AG04450 (cell line): ENCODE results near the gene EXOC6. TPM values are rescaled to one million over a fixed set of nuclear protein-coding genes. Genes with fewer than 3 reads are reported as not detected.
A peak's percentile ranks its signal among the peaks of the same experiment; 100 is the strongest.

Source experiments
- CTCF ChIA-PET: fragments of 300-600, 350-600 bp; formaldehyde crosslinking; extraction: SDS; loops from one replicate; lab custom pipeline; 2022; ENCODE audit warnings: antibody characterized with exemption, inconsistent platforms; lab: Charles Lee
- POLR2A ChIA-PET: fragments of 350-600 bp; formaldehyde crosslinking; extraction: SDS; loops from one replicate; lab custom pipeline; 2021; ENCODE audit warnings: antibody characterized with exemption, inconsistent platforms; lab: Yijun Ruan, JAX
- DNase-seq: peaks from one replicate; pipeline ENCODE4 v3.0.0-alpha.2; 2011; ENCODE audit warnings: low read depth, low spot score
- H3K27ac ChIP-seq: one replicate; pipeline ENCODE4 v1.5.1; 2012; ENCODE audit warnings: low read depth, low read length, control low read depth
- H3K27me3 ChIP-seq: one replicate; pipeline ENCODE4 v1.6.0; 2012; ENCODE audit warnings: low read length; ENCODE audit not compliant: control insufficient read depth, insufficient read depth
- H3K4me3 ChIP-seq: 2 replicates; pipeline ENCODE4 v1.5.1; 2011; ENCODE audit warnings: mild to moderate bottlenecking, low read depth, low read length, control low read depth
- H3K9me3 ChIP-seq: 2 replicates; pipeline ENCODE4 v1.5.1; 2012; ENCODE audit warnings: low read length; ENCODE audit not compliant: control insufficient read depth, insufficient read depth
- polyA plus RNA-seq: library from polyadenylated mRNA; depleted of rRNA; stranded (reverse); fragments of >200 nt; gene quantifications from 2 replicates; pipeline ENCODE4 v1.2.3, GENCODE V29; 2011
- TF ChIP-seq, protein P1 (sequence below): IDR thresholded peaks from 2 replicates; pipeline ENCODE4 v1.5.1; 2011; ENCODE audit warnings: low read depth, low read length, control low read depth, inconsistent platforms

The EXOC6 gene
- polyA plus RNA-seq, 1 experiment: 21.8 TPM

DNA sequence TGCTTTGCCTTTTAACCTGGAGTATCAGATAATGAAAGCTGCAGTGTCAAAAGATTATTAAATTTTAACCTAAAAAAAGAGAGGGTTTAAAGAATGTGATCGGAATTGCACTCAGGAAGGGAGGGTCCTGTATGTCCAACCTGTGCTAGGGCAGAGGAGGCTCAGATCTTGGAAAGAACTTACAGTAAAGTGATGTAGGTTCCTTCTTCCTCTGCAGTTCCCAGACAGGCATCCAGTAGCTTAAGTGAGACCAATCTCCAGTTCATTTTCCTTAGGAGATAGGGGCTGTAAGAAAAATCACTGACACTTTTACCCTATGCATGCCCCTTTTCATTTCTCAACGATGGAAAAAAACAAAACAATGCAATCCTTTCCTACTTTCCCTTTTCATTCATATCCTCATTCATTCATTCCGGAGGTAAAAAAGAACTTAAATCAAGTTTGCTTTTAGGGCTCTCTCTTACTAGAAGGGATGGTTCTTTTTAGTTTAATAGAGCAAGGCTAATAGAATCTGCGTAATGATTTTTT lies 28.3 kb downstream of the EXOC6 start:
- Histone ChIP-seq H3K27me3 (no peaks in the 10 kb centered on the region), H3K4me3 (no peak overlapping the region), H3K27ac (no peak overlapping the region), H3K9me3 (no peaks in the 10 kb centered on the region)
- ChIA-PET POLR2A (no interaction called here), CTCF (interaction anchor here (1.6 to 1.9 kb wide), 2 partner anchors 9 to 33 kb away, joined by 7 to 13 read pairs; no protein-coding TSS in a partner anchor)
- DNase-seq: no peak
- TF ChIP-seq, protein P1, sequence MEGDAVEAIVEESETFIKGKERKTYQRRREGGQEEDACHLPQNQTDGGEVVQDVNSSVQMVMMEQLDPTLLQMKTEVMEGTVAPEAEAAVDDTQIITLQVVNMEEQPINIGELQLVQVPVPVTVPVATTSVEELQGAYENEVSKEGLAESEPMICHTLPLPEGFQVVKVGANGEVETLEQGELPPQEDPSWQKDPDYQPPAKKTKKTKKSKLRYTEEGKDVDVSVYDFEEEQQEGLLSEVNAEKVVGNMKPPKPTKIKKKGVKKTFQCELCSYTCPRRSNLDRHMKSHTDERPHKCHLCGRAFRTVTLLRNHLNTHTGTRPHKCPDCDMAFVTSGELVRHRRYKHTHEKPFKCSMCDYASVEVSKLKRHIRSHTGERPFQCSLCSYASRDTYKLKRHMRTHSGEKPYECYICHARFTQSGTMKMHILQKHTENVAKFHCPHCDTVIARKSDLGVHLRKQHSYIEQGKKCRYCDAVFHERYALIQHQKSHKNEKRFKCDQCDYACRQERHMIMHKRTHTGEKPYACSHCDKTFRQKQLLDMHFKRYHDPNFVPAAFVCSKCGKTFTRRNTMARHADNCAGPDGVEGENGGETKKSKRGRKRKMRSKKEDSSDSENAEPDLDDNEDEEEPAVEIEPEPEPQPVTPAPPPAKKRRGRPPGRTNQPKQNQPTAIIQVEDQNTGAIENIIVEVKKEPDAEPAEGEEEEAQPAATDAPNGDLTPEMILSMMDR: no peak

DNA sequence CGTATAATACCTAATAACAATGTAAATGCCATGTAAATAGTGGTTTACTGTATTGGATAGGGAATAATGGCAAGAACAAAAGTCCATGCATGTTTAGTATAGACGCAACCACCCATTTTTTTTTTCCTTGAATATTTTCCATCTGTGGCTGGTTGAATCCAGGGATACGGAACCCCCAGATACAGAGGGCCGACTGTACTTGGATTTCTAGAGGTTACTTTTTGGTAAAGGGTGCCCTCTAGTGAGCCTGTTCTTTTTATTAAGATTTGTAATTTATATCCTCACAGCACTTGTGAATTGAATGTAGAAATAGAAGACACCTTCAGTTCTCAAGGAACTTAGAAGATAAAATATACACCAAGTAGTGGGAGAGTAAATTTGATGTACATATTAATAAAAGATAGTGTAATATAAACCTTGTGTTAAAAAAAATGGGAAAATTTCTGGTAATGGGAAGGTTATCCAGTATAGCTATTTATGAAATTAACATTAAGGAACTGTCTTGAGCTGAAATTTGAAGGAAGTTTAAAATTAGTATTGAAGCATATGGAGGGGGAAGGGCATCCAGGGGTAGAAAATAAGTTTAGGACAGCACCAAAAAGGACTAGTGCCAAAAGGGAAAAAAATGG lies 32.0 kb downstream of the EXOC6 start:
- Histone ChIP-seq H3K27ac (no peak overlapping the region), H3K9me3 (no peaks in the 10 kb centered on the region), H3K4me3 (no peak overlapping the region), H3K27me3 (no peaks in the 10 kb centered on the region)
- TF ChIP-seq, protein P1: peak; percentile 53
- CTCF ChIA-PET: interaction anchor here (0.6 to 1.9 kb wide), 16 partner anchors 9 to 368 kb away, joined by 3 to 12 read pairs (median 4); partner anchors contain the start of gene IDE
- POLR2A ChIA-PET: no interaction called here
- DNase-seq: peak; percentile 24

DNA sequence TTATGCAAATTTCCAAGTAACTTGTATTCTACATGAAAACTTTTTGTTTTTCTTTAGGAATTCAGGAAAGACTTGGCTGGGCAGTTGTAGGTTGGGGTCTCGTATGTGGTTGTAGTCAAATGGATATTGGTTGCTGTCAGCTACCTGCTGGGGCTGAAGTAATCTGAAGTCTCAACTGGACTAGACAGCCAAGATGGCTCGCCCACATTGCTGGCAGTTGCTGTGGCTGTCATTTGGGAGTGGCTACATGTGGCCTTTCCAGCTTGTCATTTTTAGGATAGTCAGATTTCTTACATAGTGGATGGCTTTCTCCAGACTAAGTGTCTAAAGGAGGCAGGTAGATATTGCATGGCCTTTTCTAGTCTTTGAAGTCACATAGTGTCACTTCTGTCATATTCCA lies 32.6 kb downstream of the EXOC6 start:
- TF ChIP-seq, protein P1: no peak
- H3K27me3 ChIP-seq: no peaks in the 10 kb centered on the region
- no peak overlapping the region for H3K27ac ChIP-seq
- ChIA-PET CTCF (interaction anchor here (0.6 to 1.9 kb wide), 16 partner anchors 10 to 368 kb away, joined by 3 to 12 read pairs (median 4); partner anchors contain the start of gene IDE), POLR2A (no interaction called here)
- DNase-seq: no peak
- no peak overlapping the region for H3K4me3 ChIP-seq
- H3K9me3 ChIP-seq: no peaks in the 10 kb centered on the region

DNA sequence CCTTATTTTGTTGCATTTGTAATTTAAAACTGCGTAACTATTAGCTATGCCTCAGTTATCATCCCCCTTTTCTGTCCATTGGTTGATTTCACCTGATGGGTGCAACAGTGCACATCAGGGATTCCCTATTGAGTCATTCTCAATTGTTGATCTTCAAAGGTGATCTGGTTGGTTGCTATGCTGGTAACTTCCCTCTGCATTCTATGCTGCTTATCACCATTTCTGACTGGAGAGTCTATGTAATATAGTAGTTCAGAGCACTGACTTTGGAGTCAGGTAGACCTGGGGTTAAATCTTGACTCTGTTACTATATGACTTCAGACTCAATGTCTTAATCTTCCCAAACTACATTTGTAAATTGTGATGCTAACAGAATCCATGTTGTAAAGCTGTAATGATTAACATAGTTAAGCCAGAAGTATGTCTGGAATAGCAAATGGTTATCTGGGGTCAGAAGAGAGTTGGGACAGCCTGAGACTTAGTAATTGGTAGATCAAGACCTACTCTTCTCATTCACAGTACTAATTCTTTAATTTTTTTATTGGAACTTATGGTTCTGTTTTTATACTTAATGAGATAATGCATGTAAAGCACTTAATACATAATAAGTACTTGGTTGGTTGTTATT lies 38.1 kb downstream of the EXOC6 start:
- TF ChIP-seq, protein P1: no peak
- Histone ChIP-seq H3K27ac (no peak overlapping the region), H3K9me3 (no peaks in the 10 kb centered on the region), H3K27me3 (no peaks in the 10 kb centered on the region), H3K4me3 (no peak overlapping the region)
- ChIA-PET POLR2A (interaction anchor here (0.7 kb wide), 1 partner anchor 197 kb away, joined by 7 read pairs; the partner anchor contains the start of gene HHEX), CTCF (interaction anchor here (0.7 to 2.6 kb wide), 17 partner anchors 10 to 625 kb away, joined by 3 to 25 read pairs (median 6); no protein-coding TSS in a partner anchor)
- no peak for DNase-seq
